Activated CD8-positive, alpha-beta memory T cell treated with anti-CD3 and anti-CD28 coated beads, Interleukin-2, amount 50 U/mL, for 48 hours (primary cell): ENCODE results near the gene ASIC3.
"Not testable (repeated sequence)": the region's sequence is repeated elsewhere in the genome, so short reads cannot be mapped to it uniquely, and the experiment has no call there.

ENCODE experiments used
- DNase-seq: peaks from one replicate; pipeline ENCODE4 v3.0.0-alpha.2; 2020

The ASIC3 gene

GRCh38 chr7:151047976-151048815 is at the start of gene ASIC3:
Gene ASIC3 (plus strand): TSS chr7:151048531. CDS start chr7:151048886, 355 bp downstream.
- no peak for DNase-seq

GRCh38 chr7:150999001-150999400 is 49.3 kb upstream of the ASIC3 start:
- no peak for DNase-seq

- DNase-seq, result no peak
Measured at GRCh38 chr7:150999497-151000230, 48.7 kb upstream of the ASIC3 start.

GRCh38 chr7:151000897-151001495 is 47.3 kb upstream of the ASIC3 start:
- DNase-seq, result no peak

GRCh38 chr7:151001546-151001945 is 46.8 kb upstream of the ASIC3 start:
- DNase-seq, result no peak

GRCh38 chr7:151003572-151003971 is 44.8 kb upstream of the ASIC3 start:
- DNase-seq, result no peak

- DNase-seq, result no peak
Measured at GRCh38 chr7:151005566-151005965, 42.8 kb upstream of the ASIC3 start.

- DNase-seq, result no peak
Measured at GRCh38 chr7:151006590-151007300, 41.6 kb upstream of the ASIC3 start.

GRCh38 chr7:151007469-151007898 is 40.8 kb upstream of the ASIC3 start:
- no peak for DNase-seq

GRCh38 chr7:151008143-151008510 is 40.2 kb upstream of the ASIC3 start:
- no peak for DNase-seq

- DNase-seq, result peak; percentile 98
Measured at GRCh38 chr7:151008511-151009323, 39.6 kb upstream of the ASIC3 start.

GRCh38 chr7:151009327-151010036 is 38.8 kb upstream of the ASIC3 start:
- DNase-seq, result no peak

GRCh38 chr7:151010037-151010306 is 38.4 kb upstream of the ASIC3 start:
- no peak for DNase-seq

GRCh38 chr7:151010307-151011096 is 37.8 kb upstream of the ASIC3 start:
- DNase-seq, result no peak

- no peak for DNase-seq
Measured at GRCh38 chr7:151011097-151011409, 37.3 kb upstream of the ASIC3 start.

GRCh38 chr7:151011616-151012015 is 36.7 kb upstream of the ASIC3 start:
- DNase-seq, result not testable (repeated sequence)

- no peak for DNase-seq
Measured at GRCh38 chr7:151012031-151012692, 36.2 kb upstream of the ASIC3 start.

- no peak for DNase-seq
Measured at GRCh38 chr7:151012911-151013347, 35.4 kb upstream of the ASIC3 start.

- DNase-seq, result no peak
Measured at GRCh38 chr7:151013356-151013732, 35.0 kb upstream of the ASIC3 start.

- DNase-seq, result peak; percentile 92
Measured at GRCh38 chr7:151013733-151014497, 34.4 kb upstream of the ASIC3 start.
